GM21723 (cell line): ENCODE measurements around the gene KCNJ15.
"Not testable (repeated sequence)": the region's sequence is repeated elsewhere in the genome, so short reads cannot be mapped to it uniquely, and the experiment has no call there.

Source experiments
- ATAC-seq: cut with Tn5 transposase; IDR thresholded peaks from one replicate; pipeline ENCODE4 v1.9.1; 2021; ENCODE audit warnings: mild to moderate bottlenecking, moderate library complexity; ENCODE audit not compliant: unreplicated experiment

KCNJ15 gene

GRCh38 chr21:38244407-38244787, 12.4 kb upstream of the KCNJ15 start:
- ATAC-seq, result no peak

- peak; percentile 77 for ATAC-seq
Measured at GRCh38 chr21:38244885-38245869, 11.6 kb upstream of the KCNJ15 start.

GRCh38 chr21:38246511-38246910, 10.3 kb upstream of the KCNJ15 start:
- no peak for ATAC-seq

GRCh38 chr21:38247054-38247453, 9.7 kb upstream of the KCNJ15 start:
- not testable (repeated sequence) for ATAC-seq

- no peak for ATAC-seq
Measured at GRCh38 chr21:38247738-38248510, 8.9 kb upstream of the KCNJ15 start.

- ATAC-seq, result peak; percentile 80
Measured at GRCh38 chr21:38249256-38249655, 7.5 kb upstream of the KCNJ15 start.

GRCh38 chr21:38249696-38250278, 7.0 kb upstream of the KCNJ15 start:
- ATAC-seq, result no peak

GRCh38 chr21:38250991-38251418, 5.8 kb upstream of the KCNJ15 start:
- ATAC-seq, result no peak

GRCh38 chr21:38254970-38255369, 1.8 kb upstream of the KCNJ15 start:
- no peak for ATAC-seq

GRCh38 chr21:38255571-38256117, 1.1 kb upstream of the KCNJ15 start:
- ATAC-seq, result no peak

- no peak for ATAC-seq
Measured at GRCh38 chr21:38257667-38258066, 876 bp downstream of the KCNJ15 start.

- no peak for ATAC-seq
Measured at GRCh38 chr21:38258521-38259485, 2.0 kb downstream of the KCNJ15 start.

GRCh38 chr21:38259665-38260064, 2.9 kb downstream of the KCNJ15 start:
- no peak for ATAC-seq

GRCh38 chr21:38260426-38260825, 3.6 kb downstream of the KCNJ15 start:
- ATAC-seq, result no peak

GRCh38 chr21:38261851-38262250, 5.1 kb downstream of the KCNJ15 start:
- no peak for ATAC-seq

GRCh38 chr21:38263493-38263892, 6.7 kb downstream of the KCNJ15 start:
- no peak for ATAC-seq

- ATAC-seq, result no peak
Measured at GRCh38 chr21:38264571-38264970, 7.8 kb downstream of the KCNJ15 start.

GRCh38 chr21:38265166-38265565, 8.4 kb downstream of the KCNJ15 start:
- ATAC-seq, result no peak

GRCh38 chr21:38266732-38267131, 9.9 kb downstream of the KCNJ15 start:
- ATAC-seq, result no peak
